Liver (tissue), 9 donors: ENCODE measurements around the gene SH3BGRL3. TPM values are rescaled to one million over a fixed set of nuclear protein-coding genes. Genes with fewer than 3 reads are reported as not detected.

ENCODE experiments used
- DNase-seq: peaks from one replicate; pipeline ENCODE4 v3.0.0-alpha.2; 2017; ENCODE audit warnings: low spot score
- H3K27ac ChIP-seq, 2 donors: one replicate each; pipeline ENCODE4 v1.7.0; 2013; ENCODE audit warnings: inconsistent platforms in 2 of 2, low read length in 2 of 2, control low read depth in 1 of 2, low read depth in 1 of 2, mild to moderate bottlenecking in 1 of 2
- H3K27me3 ChIP-seq, 4 donors: one replicate each; pipeline versions ENCODE4 v1.6.1 to v1.7.0; 2013; ENCODE audit warnings: low read length in 3 of 4, inconsistent platforms in 1 of 4, mild to moderate bottlenecking in 1 of 4, moderate library complexity in 1 of 4; ENCODE audit not compliant: control insufficient read depth in 4 of 4, insufficient read depth in 4 of 4
- H3K36me3 ChIP-seq, 4 donors: one replicate each; pipeline versions ENCODE4 v1.6.1 to v1.7.0; 2013; ENCODE audit warnings: low read length in 3 of 4, mild to moderate bottlenecking in 3 of 4, low read depth in 1 of 4, moderate library complexity in 1 of 4; ENCODE audit not compliant: control insufficient read depth in 4 of 4, insufficient read depth in 3 of 4
- H3K4me1 ChIP-seq, 4 donors: one replicate each; pipeline versions ENCODE4 v1.6.1 to v1.7.0; 2013; ENCODE audit warnings: low read length in 3 of 4, mild to moderate bottlenecking in 3 of 4, moderate library complexity in 1 of 4; ENCODE audit not compliant: control insufficient read depth in 4 of 4, insufficient read depth in 4 of 4
- H3K4me3 ChIP-seq, 3 donors: one replicate each; pipeline versions ENCODE4 v1.6.1 to v1.7.0; 2013; ENCODE audit warnings: low read length in 3 of 3, control low read depth in 1 of 3, low read depth in 1 of 3, mild to moderate bottlenecking in 1 of 3
- H3K9ac ChIP-seq, 2 donors: one replicate each; pipeline ENCODE4 v1.7.0; 2013; ENCODE audit warnings: low read length in 2 of 2, mild to moderate bottlenecking in 2 of 2, moderate library complexity in 2 of 2, control low read depth in 1 of 2, low read depth in 1 of 2
- H3K9me3 ChIP-seq, 4 donors: one replicate each; pipeline versions ENCODE4 v1.6.1 to v1.7.0; 2013; ENCODE audit warnings: low read length in 3 of 4; ENCODE audit not compliant: control insufficient read depth in 4 of 4
- EGR1 ChIP-seq, 2 donors: IDR thresholded peaks; 2 replicates each; pipeline ENCODE4 v1.6.1; 2016 to 2018; ENCODE audit warnings: antibody characterized with exemption in 2 of 2, low read depth in 2 of 2
- FOXA1 ChIP-seq: IDR thresholded peaks from 2 replicates; pipeline ENCODE4 v1.6.1; 2016; ENCODE audit warnings: antibody characterized with exemption
- FOXA2 ChIP-seq: IDR thresholded peaks from 2 replicates; pipeline ENCODE4 v1.6.1; 2016; ENCODE audit warnings: antibody characterized with exemption
- GABPA ChIP-seq, 2 donors: IDR thresholded peaks in 1 of 2; conservative IDR thresholded peaks in 1 of 2; 2 replicates each; pipeline ENCODE4 v1.6.1; 2016; ENCODE audit warnings: antibody characterized with exemption in 2 of 2, mild to moderate bottlenecking in 1 of 2, moderate library complexity in 1 of 2
- HNF4A ChIP-seq, 2 donors: conservative IDR thresholded peaks; 2 replicates each; pipeline ENCODE4 v1.6.1; 2016; ENCODE audit warnings: antibody characterized with exemption in 2 of 2, mild to moderate bottlenecking in 2 of 2
- HNF4G ChIP-seq: IDR thresholded peaks from 2 replicates; pipeline ENCODE4 v1.6.1; 2016; ENCODE audit warnings: antibody characterized with exemption
- JUND ChIP-seq, 2 donors: IDR thresholded peaks; 2 replicates each; pipeline ENCODE4 v1.6.1; 2016; ENCODE audit warnings: antibody characterized with exemption in 2 of 2
- NR2F2 ChIP-seq: IDR thresholded peaks from 2 replicates; pipeline ENCODE4 v1.6.1; 2016; ENCODE audit warnings: antibody characterized with exemption
- RAD21 ChIP-seq, 2 donors: IDR thresholded peaks; 2 replicates each; pipeline ENCODE4 v1.6.1; 2016; ENCODE audit warnings: antibody characterized with exemption in 2 of 2, mild to moderate bottlenecking in 2 of 2
- RXRA ChIP-seq, 2 donors: IDR thresholded peaks; 2 replicates each; pipeline ENCODE4 v1.6.1; 2017 to 2018; ENCODE audit warnings: antibody characterized with exemption in 2 of 2, mild to moderate bottlenecking in 1 of 2
- SP1 ChIP-seq: IDR thresholded peaks from 2 replicates; pipeline ENCODE4 v1.6.1; 2018; ENCODE audit warnings: antibody characterized with exemption, mild to moderate bottlenecking
- TAF1 ChIP-seq: conservative IDR thresholded peaks from 2 replicates; pipeline ENCODE4 v1.6.1; 2016; ENCODE audit warnings: antibody characterized with exemption, mild to moderate bottlenecking
- YY1 ChIP-seq: IDR thresholded peaks from 2 replicates; pipeline ENCODE4 v1.6.1; 2016; ENCODE audit warnings: antibody characterized with exemption, mild to moderate bottlenecking
- WGBS: extraction: QIAGEN DNeasy Blood & Tissue Kit; methylation state at CpG from one replicate; pipeline ENCODE4 v1.1.7; 2013; 5-methylcytosine and 5-hydroxymethylcytosine counted together
- polyA plus RNA-seq, 2 donors: library from polyadenylated mRNA; stranded (reverse) in 1 of 2; unstranded in 1 of 2; fragments of 200-250 nt in 1 of 2; fragments of >200 nt in 1 of 2; fragmentation: Nextera tagmentation in 1 of 2; extraction: Ambion mirVana in 1 of 2; gene quantifications; one replicate each; pipeline versions ENCODE4 v1.2.1 to v1.2.3, GENCODE V29; 2013 to 2015
- total RNA-seq, 2 donors: library from RNA; depleted of rRNA; stranded (reverse); fragments of >200 nt; gene quantifications; one replicate each; pipeline ENCODE4 v1.2.3, GENCODE V29; 2014
- TF ChIP-seq, protein P1 (sequence below): IDR thresholded peaks from 2 replicates; pipeline ENCODE4 v1.6.1; 2016; ENCODE audit warnings: antibody characterized with exemption
- TF ChIP-seq, protein P2 (sequence below): IDR thresholded peaks from 2 replicates; pipeline ENCODE4 v1.6.1; 2016; ENCODE audit warnings: antibody characterized with exemption, mild to moderate bottlenecking
- TF ChIP-seq, protein P3 (sequence below): fragments of 150-350 bp; IDR thresholded peaks from 2 replicates; pipeline ENCODE4 v1.5.1; 2017; ENCODE audit warnings: improper control_type of control experiment, low read depth, low read length; ENCODE audit not compliant: missing input control
- TF ChIP-seq, protein P4 (sequence below): IDR thresholded peaks from 2 replicates; pipeline ENCODE4 v1.6.1; 2016; ENCODE audit warnings: antibody characterized with exemption
- TF ChIP-seq, protein P5 (sequence below): IDR thresholded peaks from 2 replicates; pipeline ENCODE4 v1.6.1; 2016; ENCODE audit warnings: antibody characterized with exemption
- donor health status: healthy.
- donor health status: healthy.
- donor health status: healthy.
- donor health status: healthy.
- donor health status: healthy.

Gene SH3BGRL3
- total and polyA plus RNA-seq, 4 donors = 4.5 to 93.2 (median 23.0) TPM

DNA sequence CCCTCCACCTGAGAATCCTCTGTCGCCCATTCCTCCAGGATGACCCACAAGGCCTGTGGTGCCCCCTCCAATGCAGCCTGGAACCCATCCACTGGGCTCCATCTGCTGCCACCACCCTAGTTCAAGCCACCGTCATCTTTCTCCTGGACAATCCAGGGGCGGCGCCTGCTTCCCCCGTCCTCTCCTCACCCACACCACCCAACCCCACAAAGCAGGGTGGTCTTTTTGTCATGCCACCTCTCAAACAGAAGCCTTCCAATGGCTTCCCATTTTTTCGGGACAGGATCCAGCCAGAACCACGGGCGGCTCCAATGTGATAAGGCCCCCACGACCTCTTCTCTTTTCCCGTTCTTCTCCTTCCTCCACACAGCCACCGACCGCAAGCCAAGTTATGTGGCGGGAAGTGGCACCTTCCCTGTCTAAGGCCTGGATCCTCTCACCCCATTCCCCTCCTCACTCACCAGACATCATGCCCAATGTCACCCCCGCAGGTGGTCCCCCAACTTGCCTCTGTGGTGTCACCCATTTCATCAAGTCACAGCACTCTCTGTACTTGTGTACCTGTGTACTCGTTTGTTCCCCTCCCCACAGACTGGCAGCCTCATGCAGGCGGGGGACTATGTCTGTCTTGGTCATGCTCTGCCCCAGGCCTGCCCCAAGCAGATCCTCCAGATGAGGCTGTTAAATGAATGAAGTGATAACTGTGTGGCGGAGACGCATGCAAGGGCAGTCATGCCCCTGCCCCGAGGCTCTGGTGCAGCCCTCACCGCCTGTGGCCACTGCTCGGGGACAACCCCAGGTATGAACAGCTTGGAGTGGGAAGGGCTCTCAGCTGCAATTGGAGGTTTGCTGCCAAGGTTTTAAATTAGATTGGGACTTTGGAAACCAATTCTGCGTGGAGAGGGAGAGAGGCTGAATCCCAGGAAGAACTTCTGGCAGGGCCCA is 15.6 kb downstream of the SH3BGRL3 start:
- DNase-seq = no peak
- TF ChIP-seq YY1 (no peak), FOXA2 (no peak), EGR1 (IDR thresholded peaks at IDR 0.05; ENCODE audit: low read depth in 2 of 2) (no peak), JUND (IDR thresholded peaks at IDR 0.05) (no peak), FOXA1 (no peak), TAF1 (no peak), HNF4A (conservative IDR thresholded peaks at IDR 0.05) (no peak), RXRA (IDR thresholded peaks at IDR 0.05) (no peak), GABPA (IDR thresholded peaks at IDR 0.05 in 1 of 2, conservative IDR thresholded peaks at IDR 0.05 in 1 of 2) (no peak)
- TF ChIP-seq, protein P1, sequence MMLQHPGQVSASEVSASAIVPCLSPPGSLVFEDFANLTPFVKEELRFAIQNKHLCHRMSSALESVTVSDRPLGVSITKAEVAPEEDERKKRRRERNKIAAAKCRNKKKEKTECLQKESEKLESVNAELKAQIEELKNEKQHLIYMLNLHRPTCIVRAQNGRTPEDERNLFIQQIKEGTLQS = no peak
- TF ChIP-seq, protein P2, sequence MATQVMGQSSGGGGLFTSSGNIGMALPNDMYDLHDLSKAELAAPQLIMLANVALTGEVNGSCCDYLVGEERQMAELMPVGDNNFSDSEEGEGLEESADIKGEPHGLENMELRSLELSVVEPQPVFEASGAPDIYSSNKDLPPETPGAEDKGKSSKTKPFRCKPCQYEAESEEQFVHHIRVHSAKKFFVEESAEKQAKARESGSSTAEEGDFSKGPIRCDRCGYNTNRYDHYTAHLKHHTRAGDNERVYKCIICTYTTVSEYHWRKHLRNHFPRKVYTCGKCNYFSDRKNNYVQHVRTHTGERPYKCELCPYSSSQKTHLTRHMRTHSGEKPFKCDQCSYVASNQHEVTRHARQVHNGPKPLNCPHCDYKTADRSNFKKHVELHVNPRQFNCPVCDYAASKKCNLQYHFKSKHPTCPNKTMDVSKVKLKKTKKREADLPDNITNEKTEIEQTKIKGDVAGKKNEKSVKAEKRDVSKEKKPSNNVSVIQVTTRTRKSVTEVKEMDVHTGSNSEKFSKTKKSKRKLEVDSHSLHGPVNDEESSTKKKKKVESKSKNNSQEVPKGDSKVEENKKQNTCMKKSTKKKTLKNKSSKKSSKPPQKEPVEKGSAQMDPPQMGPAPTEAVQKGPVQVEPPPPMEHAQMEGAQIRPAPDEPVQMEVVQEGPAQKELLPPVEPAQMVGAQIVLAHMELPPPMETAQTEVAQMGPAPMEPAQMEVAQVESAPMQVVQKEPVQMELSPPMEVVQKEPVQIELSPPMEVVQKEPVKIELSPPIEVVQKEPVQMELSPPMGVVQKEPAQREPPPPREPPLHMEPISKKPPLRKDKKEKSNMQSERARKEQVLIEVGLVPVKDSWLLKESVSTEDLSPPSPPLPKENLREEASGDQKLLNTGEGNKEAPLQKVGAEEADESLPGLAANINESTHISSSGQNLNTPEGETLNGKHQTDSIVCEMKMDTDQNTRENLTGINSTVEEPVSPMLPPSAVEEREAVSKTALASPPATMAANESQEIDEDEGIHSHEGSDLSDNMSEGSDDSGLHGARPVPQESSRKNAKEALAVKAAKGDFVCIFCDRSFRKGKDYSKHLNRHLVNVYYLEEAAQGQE = no peak
- Histone ChIP-seq H3K9me3 (no peaks in the 10 kb centered on the region), H3K27ac (no peak overlapping the region), H3K27me3 (no peaks in the 10 kb centered on the region), H3K4me1 (peaks cover 0 to 2% (median 0%) of the 10 kb centered on the region in 4 donors), H3K36me3 (no peaks in the 10 kb centered on the region), H3K4me3 (no peak overlapping the region), H3K9ac (no peak overlapping the region)
- 89% methylated on average over 22 of the region's 22 CpGs for WGBS

DNA sequence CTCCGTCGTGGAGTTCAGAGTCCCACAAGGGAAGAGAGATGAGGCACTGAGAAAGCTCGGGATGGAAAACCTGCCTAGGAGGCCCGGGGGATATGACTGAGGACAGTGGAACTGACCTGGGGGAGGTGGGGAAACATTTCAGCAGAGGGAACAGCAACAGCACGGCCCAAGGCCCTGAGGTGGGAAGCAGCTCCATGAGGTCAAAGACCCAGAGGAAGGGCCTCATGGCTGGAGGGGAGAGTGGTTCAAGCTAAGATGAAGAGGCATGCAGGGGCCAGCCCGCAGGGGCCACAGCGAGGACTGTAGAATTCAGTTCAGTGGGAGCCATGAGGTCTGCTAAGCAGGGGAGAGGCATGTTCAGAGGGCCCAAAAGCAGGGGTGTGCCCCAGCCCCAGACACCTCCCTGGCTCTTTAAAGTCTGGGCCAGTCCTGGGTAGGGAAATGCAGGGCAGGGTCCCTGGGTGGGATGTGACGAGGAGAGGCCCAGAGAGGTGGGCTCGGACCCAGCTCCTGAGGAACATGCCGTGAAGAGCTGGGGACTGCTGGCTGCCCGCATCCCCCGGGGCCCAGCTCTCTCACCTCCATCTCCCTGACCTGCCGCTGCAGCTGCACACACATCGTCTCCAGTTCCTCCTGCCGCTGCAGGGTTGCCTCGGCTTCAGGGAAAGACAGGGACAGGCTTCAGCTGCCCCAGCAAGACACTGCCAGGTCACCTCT is 16.6 kb downstream of the SH3BGRL3 start:
- Histone ChIP-seq H3K9ac (no peak overlapping the region), H3K27me3 (no peaks in the 10 kb centered on the region), H3K9me3 (no peaks in the 10 kb centered on the region), H3K27ac (no peak overlapping the region), H3K36me3 (no peaks in the 10 kb centered on the region), H3K4me3 (no peak overlapping the region), H3K4me1 (no peaks in the 10 kb centered on the region)
- WGBS = 94% methylated on average over 16 of the region's 16 CpGs
- no peak for DNase-seq
- TF ChIP-seq NR2F2 (no peak), JUND (IDR thresholded peaks at IDR 0.05) (no peak), RAD21 (IDR thresholded peaks at IDR 0.05) (no peak), FOXA2 (no peak), YY1 (no peak), HNF4A (conservative IDR thresholded peaks at IDR 0.05) (no peak), HNF4G (no peak), EGR1 (IDR thresholded peaks at IDR 0.05; ENCODE audit: low read depth in 2 of 2) (no peak), SP1 (no peak), FOXA1 (no peak)
- TF ChIP-seq, protein P3, sequence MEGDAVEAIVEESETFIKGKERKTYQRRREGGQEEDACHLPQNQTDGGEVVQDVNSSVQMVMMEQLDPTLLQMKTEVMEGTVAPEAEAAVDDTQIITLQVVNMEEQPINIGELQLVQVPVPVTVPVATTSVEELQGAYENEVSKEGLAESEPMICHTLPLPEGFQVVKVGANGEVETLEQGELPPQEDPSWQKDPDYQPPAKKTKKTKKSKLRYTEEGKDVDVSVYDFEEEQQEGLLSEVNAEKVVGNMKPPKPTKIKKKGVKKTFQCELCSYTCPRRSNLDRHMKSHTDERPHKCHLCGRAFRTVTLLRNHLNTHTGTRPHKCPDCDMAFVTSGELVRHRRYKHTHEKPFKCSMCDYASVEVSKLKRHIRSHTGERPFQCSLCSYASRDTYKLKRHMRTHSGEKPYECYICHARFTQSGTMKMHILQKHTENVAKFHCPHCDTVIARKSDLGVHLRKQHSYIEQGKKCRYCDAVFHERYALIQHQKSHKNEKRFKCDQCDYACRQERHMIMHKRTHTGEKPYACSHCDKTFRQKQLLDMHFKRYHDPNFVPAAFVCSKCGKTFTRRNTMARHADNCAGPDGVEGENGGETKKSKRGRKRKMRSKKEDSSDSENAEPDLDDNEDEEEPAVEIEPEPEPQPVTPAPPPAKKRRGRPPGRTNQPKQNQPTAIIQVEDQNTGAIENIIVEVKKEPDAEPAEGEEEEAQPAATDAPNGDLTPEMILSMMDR = no peak
- TF ChIP-seq, protein P4, sequence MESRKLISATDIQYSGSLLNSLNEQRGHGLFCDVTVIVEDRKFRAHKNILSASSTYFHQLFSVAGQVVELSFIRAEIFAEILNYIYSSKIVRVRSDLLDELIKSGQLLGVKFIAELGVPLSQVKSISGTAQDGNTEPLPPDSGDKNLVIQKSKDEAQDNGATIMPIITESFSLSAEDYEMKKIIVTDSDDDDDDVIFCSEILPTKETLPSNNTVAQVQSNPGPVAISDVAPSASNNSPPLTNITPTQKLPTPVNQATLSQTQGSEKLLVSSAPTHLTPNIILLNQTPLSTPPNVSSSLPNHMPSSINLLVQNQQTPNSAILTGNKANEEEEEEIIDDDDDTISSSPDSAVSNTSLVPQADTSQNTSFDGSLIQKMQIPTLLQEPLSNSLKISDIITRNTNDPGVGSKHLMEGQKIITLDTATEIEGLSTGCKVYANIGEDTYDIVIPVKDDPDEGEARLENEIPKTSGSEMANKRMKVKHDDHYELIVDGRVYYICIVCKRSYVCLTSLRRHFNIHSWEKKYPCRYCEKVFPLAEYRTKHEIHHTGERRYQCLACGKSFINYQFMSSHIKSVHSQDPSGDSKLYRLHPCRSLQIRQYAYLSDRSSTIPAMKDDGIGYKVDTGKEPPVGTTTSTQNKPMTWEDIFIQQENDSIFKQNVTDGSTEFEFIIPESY = no peak
- TF ChIP-seq, protein P2 = no peak
- TF ChIP-seq, protein P1 = no peak
- TF ChIP-seq, protein P5, sequence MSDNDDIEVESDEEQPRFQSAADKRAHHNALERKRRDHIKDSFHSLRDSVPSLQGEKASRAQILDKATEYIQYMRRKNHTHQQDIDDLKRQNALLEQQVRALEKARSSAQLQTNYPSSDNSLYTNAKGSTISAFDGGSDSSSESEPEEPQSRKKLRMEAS = no peak
